Panc1 (cell line): ENCODE results near the gene MALSU1. TPM values are rescaled to one million over a fixed set of nuclear protein-coding genes. Genes with fewer than 3 reads are reported as not detected.
A peak's percentile ranks its signal among the peaks of the same experiment; 100 is the strongest.

Experiments
- ATAC-seq: fragments of 200-7000 bp; cut with Tn5 transposase; 2 replicates; pipeline ENCODE4 v1.9.1; 2020; ENCODE audit warnings: mild to moderate bottlenecking, moderate library complexity
- Bru-seq: library from RNA; stranded (reverse); fragments of 400-500 nt; gene quantifications from one replicate; lab custom pipeline; 2021; lab: Mats Ljungman, UMichigan
- BruChase-seq, 2 experiments: library from RNA; stranded (reverse); fragments of 400-500 nt; gene quantifications; one replicate each; lab custom pipeline; 2021; lab: Mats Ljungman, UMichigan
- BruUV-seq: library from RNA; stranded (reverse); fragments of 400-500 nt; replicated peaks from 2 replicates; lab custom pipeline; 2021; lab: Mats Ljungman, UMichigan
- CTCF ChIA-PET: fragments of 300-600 bp; sonication (Branson Sonifier 250); formaldehyde crosslinking; loops from one replicate; lab custom pipeline; 2022; ENCODE audit warnings: antibody characterized with exemption; lab: Charles Lee
- POLR2A ChIA-PET: fragments of 300-600 bp; sonication (Branson Sonifier 250); formaldehyde crosslinking; loops from one replicate; lab custom pipeline; 2022; ENCODE audit warnings: antibody characterized with exemption; lab: Charles Lee
- DNase-seq: peaks from one replicate; pipeline ENCODE4 v3.0.0-alpha.2; 2010; ENCODE audit warnings: low read depth, low spot score
- H3K27ac ChIP-seq: 2 replicates; pipeline ENCODE4 v1.5.1; 2011; ENCODE audit warnings: mild to moderate bottlenecking, low read length, inconsistent platforms
- H3K27me3 ChIP-seq: fragments of 200-500 bp; sonication (Bioruptor generic); 2 replicates; pipeline ENCODE4 v1.6.0; 2014; ENCODE audit warnings: low read length, inconsistent platforms; ENCODE audit not compliant: control insufficient read depth, insufficient read depth
- H3K36me3 ChIP-seq: fragments of 200-500 bp; sonication (Bioruptor generic); 2 replicates; pipeline ENCODE4 v1.5.1; 2014; ENCODE audit warnings: inconsistent platforms, mild to moderate bottlenecking, low read length, moderate library complexity; ENCODE audit not compliant: control insufficient read depth, insufficient read depth
- H3K4me1 ChIP-seq: 2 replicates; pipeline ENCODE4 v1.5.1; 2011; ENCODE audit warnings: inconsistent platforms, mild to moderate bottlenecking, low read length, moderate library complexity; ENCODE audit not compliant: control insufficient read depth, insufficient read depth
- H3K4me3 ChIP-seq, 2 experiments: 2 replicates each; pipeline ENCODE4 v1.5.1; 2011 to 2012; ENCODE audit warnings: low read depth in 2 of 2, low read length in 2 of 2, mild to moderate bottlenecking in 2 of 2, inconsistent platforms in 1 of 2, moderate library complexity in 1 of 2
- H3K9me3 ChIP-seq: fragments of 200-500 bp; sonication (Bioruptor generic); 2 replicates; pipeline ENCODE4 v1.5.1; 2014; ENCODE audit warnings: low read depth, mild to moderate bottlenecking, inconsistent platforms, low read length, moderate library complexity; ENCODE audit not compliant: control insufficient read depth, insufficient read depth
- CTCF ChIP-seq: fragments of 450-650 bp; IDR thresholded peaks from 2 replicates; pipeline ENCODE4 v1.5.1; 2017; ENCODE audit warnings: mild to moderate bottlenecking
- POLR2AphosphoS5 ChIP-seq: IDR thresholded peaks from 2 replicates; pipeline ENCODE4 v1.6.1; 2012; ENCODE audit warnings: mild to moderate bottlenecking, low read depth, low read length, moderate library complexity
- REST ChIP-seq, 2 experiments: IDR thresholded peaks; 2 replicates each; pipeline ENCODE4 v1.6.1; 2011 to 2012; ENCODE audit warnings: low read depth in 2 of 2, control low read depth in 1 of 2, low read length in 1 of 2, mild to moderate bottlenecking in 1 of 2, moderate library complexity in 1 of 2; ENCODE audit not compliant: insufficient read depth in 1 of 2
- SIN3A ChIP-seq: IDR thresholded peaks from 2 replicates; pipeline ENCODE4 v1.6.1; 2012; ENCODE audit warnings: low read depth, mild to moderate bottlenecking, low read length, moderate library complexity, borderline replicate concordance; ENCODE audit not compliant: insufficient read depth
- TCF7L2 ChIP-seq: IDR thresholded peaks from 2 replicates; pipeline ENCODE4 v1.6.1; 2011; ENCODE audit warnings: mild to moderate bottlenecking, low read depth, low read length, inconsistent platforms
- in situ Hi-C: cut with HindIII; loops from 2 replicates; pipeline ENCODE4 v1.10.0; 2016; ENCODE audit warnings: low sequenced_read_pairs, low pct_unique_long_range_greater_than_20kb
- intact Hi-C: fragments of 100-400 bp; cut with micrococcal nuclease; formaldehyde crosslinking; loops from one replicate; pipeline ENCODE4 v1.10.0; 2022; ENCODE audit not compliant: unreplicated experiment
- long read RNA-seq: library from polyadenylated mRNA; unstranded; transcript quantifications from one replicate; pipeline ENCODE4 v2.0.0, GENCODE V29; 2021; ENCODE audit not compliant: unreplicated experiment
- polyA plus RNA-seq: library from polyadenylated mRNA; unstranded; fragments of >200 nt; gene quantifications from one replicate; pipeline ENCODE4 v1.2.1, GENCODE V29; 2012; ENCODE audit warnings: missing spikeins; ENCODE audit not compliant: insufficient read length
- total RNA-seq: library from RNA; stranded (reverse); gene quantifications from one replicate; pipeline ENCODE4 v1.2.1, GENCODE V29; 2021; ENCODE audit not compliant: unreplicated experiment

The MALSU1 gene
- 111 TPM for total RNA-seq
- polyA plus RNA-seq, result 100 TPM
- Bru-seq, nascent RNA, result percentile 91 among the genes with signal in this experiment
- percentile 81 among the genes with signal in this experiment for BruChase-seq, experiment 1, labeled RNA remaining after a 2-hour chase
- percentile 77 among the genes with signal in this experiment for BruChase-seq, experiment 2, labeled RNA remaining after a 6-hour chase
- long read RNA-seq, transcript MALSU1-202 (4 exons, 3,044 nt), result major isoform, 61 of 66 reads
- long read RNA-seq, partial matches to known transcripts, result 3 of 66 reads
- long read RNA-seq, other reads (novel, unspliced or antisense), result 2 of 66 reads

- no TSS peak for BruUV-seq
- peak; percentile 57 for TF ChIP-seq TCF7L2
- peak; percentile 96 for TF ChIP-seq SIN3A
- no peak for TF ChIP-seq CTCF
- peak; percentile 96 for TF ChIP-seq POLR2AphosphoS5
- Histone ChIP-seq H3K9me3 (no peaks in the 10 kb centered on the region), H3K36me3 (peaks cover 3% of the 10 kb centered on the region; the same call in 1 of the 2 replicates), H3K27ac (peak within 1 kb of the TSS; percentile 97), H3K27me3 (no peaks in the 10 kb centered on the region), H3K4me3 (peak within 1 kb of the TSS; percentile 76 to 99), H3K4me1 (peaks cover 13% of the 10 kb centered on the region)
- POLR2A ChIA-PET, result interaction anchor here (0.5 to 1.0 kb wide), 6 partner anchors 9 to 318 kb away, joined by 3 to 6 read pairs (median 4); no protein-coding TSS in a partner anchor
- in situ Hi-C loops, result no loop called here
- CTCF ChIA-PET, result interaction anchor here (0.9 kb wide), 1 partner anchor 26 kb away, joined by 3 read pairs; no protein-coding TSS in a partner anchor
- intact Hi-C loops, result no loop called here
- peak; percentile 94 for DNase-seq
- peak; percentile 98 for ATAC-seq
Measured at GRCh38 chr7:23298885-23299769, at the start of gene MALSU1. MALSU1 (plus strand) TSS chr7:23299339; CDS start chr7:23299353, 14 bp downstream.

- TF ChIP-seq TCF7L2, result no peak
- no peak for TF ChIP-seq CTCF
- no peak for TF ChIP-seq REST (IDR thresholded peaks at IDR 0.05; ENCODE audit: insufficient read depth in 1 of 2, low read depth in 2 of 2, low read length in 1 of 2)
- TF ChIP-seq POLR2AphosphoS5, result no peak
- TF ChIP-seq SIN3A, result no peak
- H3K4me3 ChIP-seq, result no peak overlapping the region
- POLR2A ChIA-PET, result no interaction called here
- no peak for ATAC-seq
- in situ Hi-C loops (no loop called here), intact Hi-C loops (no loop called here)
- DNase-seq, result no peak
- CTCF ChIA-PET, result no interaction called here
- H3K27ac ChIP-seq, result no peak overlapping the region
- BruUV-seq, result no TSS peak
- no peaks in the 10 kb centered on the region for H3K36me3 ChIP-seq
- H3K4me1 ChIP-seq, result peaks cover 5% of the 10 kb centered on the region; the same call in 1 of the 2 replicates
- peaks cover 5% of the 10 kb centered on the region; the same call in 1 of the 2 replicates for H3K27me3 ChIP-seq
- H3K9me3 ChIP-seq, result peaks cover 12% of the 10 kb centered on the region; the same call in 1 of the 2 replicates
Measured at GRCh38 chr7:23249486-23249885, 49.7 kb upstream of the MALSU1 start.
